Loucy (cell line): ENCODE measurements around the gene KREMEN1.
A peak's percentile ranks its signal among the peaks of the same experiment; 100 is the strongest.

Experiments used
- H2AFZ ChIP-seq: fragments of 200-600 bp; sonication (generic); 2 replicates; pipeline ENCODE4 v1.6.0; 2016; ENCODE audit warnings: antibody characterized with exemption, mild to moderate bottlenecking, low read length, moderate library complexity
- H3F3A ChIP-seq: fragments of 200-600 bp; 2 replicates; pipeline ENCODE4 v1.6.0; 2016; ENCODE audit warnings: antibody characterized with exemption, low read depth, mild to moderate bottlenecking
- H3K27me3 ChIP-seq: fragments of 200-600 bp; sonication (generic); 2 replicates; pipeline ENCODE4 v1.6.1; 2014; ENCODE audit warnings: low read length, mild to moderate bottlenecking; ENCODE audit not compliant: insufficient read depth, poor library complexity, severe bottlenecking
- H3K36me3 ChIP-seq: fragments of 200-600 bp; sonication (generic); 2 replicates; pipeline ENCODE4 v1.6.1; 2016; ENCODE audit warnings: low read length; ENCODE audit not compliant: insufficient read depth
- H3K4me1 ChIP-seq: fragments of 200-600 bp; sonication (generic); 2 replicates; pipeline ENCODE4 v1.5.1; 2014; ENCODE audit warnings: low read length, mild to moderate bottlenecking; ENCODE audit not compliant: insufficient read depth, poor library complexity, severe bottlenecking
- H3K4me2 ChIP-seq: fragments of 200-600 bp; sonication (generic); 2 replicates; pipeline ENCODE4 v1.6.0; 2014; ENCODE audit warnings: antibody characterized with exemption, low read length, low read depth, mild to moderate bottlenecking; ENCODE audit not compliant: poor library complexity, severe bottlenecking
- H3K4me3 ChIP-seq: fragments of 200-600 bp; sonication (generic); 2 replicates; pipeline ENCODE4 v1.5.1; 2014; ENCODE audit warnings: low read length, mild to moderate bottlenecking, mixed read lengths; ENCODE audit not compliant: poor library complexity, severe bottlenecking
- H3K79me2 ChIP-seq: fragments of 200-600 bp; sonication (generic); 2 replicates; pipeline ENCODE4 v1.6.1; 2014; ENCODE audit warnings: low read length; ENCODE audit not compliant: insufficient read depth
- H3K9ac ChIP-seq: fragments of 200-600 bp; sonication (generic); 2 replicates; pipeline ENCODE4 v1.6.0; 2014; ENCODE audit warnings: mild to moderate bottlenecking, low read depth, low read length, moderate library complexity; ENCODE audit not compliant: poor library complexity, severe bottlenecking
- H3K9me2 ChIP-seq: fragments of 200-600 bp; sonication (generic); replicated peaks from 2 replicates; pipeline ENCODE4 v1.6.1; 2016; ENCODE audit warnings: low read depth, low read length, mixed read lengths
- H3K9me3 ChIP-seq: fragments of 200-600 bp; sonication (generic); 2 replicates; pipeline ENCODE4 v1.6.1; 2014; ENCODE audit warnings: mild to moderate bottlenecking, antibody characterized with exemption, low read length, low read depth; ENCODE audit not compliant: insufficient read depth
- H4K20me1 ChIP-seq: fragments of 200-600 bp; sonication (generic); 2 replicates; pipeline ENCODE4 v1.6.0; 2014; ENCODE audit warnings: antibody characterized with exemption, low read length, mild to moderate bottlenecking; ENCODE audit not compliant: insufficient read depth, poor library complexity, severe bottlenecking
- EZH2phosphoT487 ChIP-seq: fragments of 200-600 bp; IDR thresholded peaks from 2 replicates; pipeline ENCODE4 v1.6.1; 2018; ENCODE audit warnings: antibody characterized with exemption, mild to moderate bottlenecking, moderate library complexity, borderline replicate concordance
- TF ChIP-seq, protein P1 (sequence below): fragments of 200-600 bp; sonication (generic); conservative IDR thresholded peaks from 2 replicates; pipeline ENCODE4 v1.5.1; 2014; ENCODE audit warnings: mild to moderate bottlenecking, antibody characterized with exemption, low read length

KREMEN1 gene

DNA sequence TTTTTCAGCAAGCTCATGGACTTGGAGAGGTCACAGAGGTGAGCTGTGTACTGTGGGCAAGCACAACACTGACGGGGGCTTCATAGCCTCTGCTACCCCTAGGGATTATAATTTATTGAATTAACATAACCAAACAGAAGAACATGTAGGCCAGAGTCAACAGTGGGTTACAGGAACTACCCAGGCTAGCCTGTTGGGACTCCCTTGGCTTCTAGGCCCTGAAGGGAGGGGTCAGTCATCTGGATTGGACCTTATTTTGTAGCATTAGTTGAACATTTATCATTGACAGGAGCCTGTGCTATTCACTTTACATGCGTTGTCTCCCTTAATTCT lies 56.9 kb downstream of the KREMEN1 start:
- Histone ChIP-seq H3K9me3 (no peaks in the 10 kb centered on the region), H4K20me1 (no peaks in the 10 kb centered on the region), H3K79me2 (no peaks in the 10 kb centered on the region), H3F3A (no peaks in the 10 kb centered on the region; the same call in 1 of the 2 replicates), H3K9ac (no peak overlapping the region), H3K27me3 (no peaks in the 10 kb centered on the region), H3K4me3 (no peak overlapping the region), H3K9me2 (no peaks in the 10 kb centered on the region), H2AFZ (peak overlapping the region; percentile 51; the same call in 1 of the 2 replicates), H3K4me1 (peaks cover 41% of the 10 kb centered on the region), H3K36me3 (no peaks in the 10 kb centered on the region), H3K4me2 (peak overlapping the region; percentile 24)
- TF ChIP-seq, protein P1, sequence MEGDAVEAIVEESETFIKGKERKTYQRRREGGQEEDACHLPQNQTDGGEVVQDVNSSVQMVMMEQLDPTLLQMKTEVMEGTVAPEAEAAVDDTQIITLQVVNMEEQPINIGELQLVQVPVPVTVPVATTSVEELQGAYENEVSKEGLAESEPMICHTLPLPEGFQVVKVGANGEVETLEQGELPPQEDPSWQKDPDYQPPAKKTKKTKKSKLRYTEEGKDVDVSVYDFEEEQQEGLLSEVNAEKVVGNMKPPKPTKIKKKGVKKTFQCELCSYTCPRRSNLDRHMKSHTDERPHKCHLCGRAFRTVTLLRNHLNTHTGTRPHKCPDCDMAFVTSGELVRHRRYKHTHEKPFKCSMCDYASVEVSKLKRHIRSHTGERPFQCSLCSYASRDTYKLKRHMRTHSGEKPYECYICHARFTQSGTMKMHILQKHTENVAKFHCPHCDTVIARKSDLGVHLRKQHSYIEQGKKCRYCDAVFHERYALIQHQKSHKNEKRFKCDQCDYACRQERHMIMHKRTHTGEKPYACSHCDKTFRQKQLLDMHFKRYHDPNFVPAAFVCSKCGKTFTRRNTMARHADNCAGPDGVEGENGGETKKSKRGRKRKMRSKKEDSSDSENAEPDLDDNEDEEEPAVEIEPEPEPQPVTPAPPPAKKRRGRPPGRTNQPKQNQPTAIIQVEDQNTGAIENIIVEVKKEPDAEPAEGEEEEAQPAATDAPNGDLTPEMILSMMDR: no peak
- TF ChIP-seq EZH2phosphoT487: no peak

DNA sequence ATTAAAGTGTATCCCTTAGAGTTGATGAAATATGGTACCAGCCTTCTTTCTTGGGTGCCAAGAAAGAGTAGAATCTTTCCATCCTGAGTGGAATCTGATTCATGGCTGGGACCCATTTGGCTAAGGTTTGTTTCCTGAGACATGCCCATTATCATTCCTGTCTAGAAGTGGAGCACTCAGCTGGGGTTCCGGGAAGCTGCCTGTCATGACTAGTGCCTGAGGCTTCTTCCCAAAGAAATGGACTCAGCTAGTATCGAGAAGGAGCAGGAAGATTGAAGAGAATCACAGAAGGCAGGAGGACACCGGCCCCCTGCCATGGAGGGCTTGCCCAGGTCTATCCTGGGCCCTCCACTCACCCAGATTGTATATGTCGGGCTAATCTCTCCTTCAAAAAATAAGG lies 57.6 kb downstream of the KREMEN1 start:
- no peak overlapping the region for H2AFZ ChIP-seq
- H3K27me3 ChIP-seq: no peaks in the 10 kb centered on the region
- no peaks in the 10 kb centered on the region for H3K36me3 ChIP-seq
- H4K20me1 ChIP-seq: no peaks in the 10 kb centered on the region
- no peak for TF ChIP-seq EZH2phosphoT487
- TF ChIP-seq, protein P1: no peak
- H3K9me2 ChIP-seq: no peaks in the 10 kb centered on the region
- no peak overlapping the region for H3K9ac ChIP-seq
- no peaks in the 10 kb centered on the region for H3K79me2 ChIP-seq
- H3K4me3 ChIP-seq: no peak overlapping the region
- no peak overlapping the region for H3K4me2 ChIP-seq
- no peaks in the 10 kb centered on the region for H3K9me3 ChIP-seq
- no peaks in the 10 kb centered on the region; the same call in 1 of the 2 replicates for H3F3A ChIP-seq
- H3K4me1 ChIP-seq: peaks cover 45% of the 10 kb centered on the region

DNA sequence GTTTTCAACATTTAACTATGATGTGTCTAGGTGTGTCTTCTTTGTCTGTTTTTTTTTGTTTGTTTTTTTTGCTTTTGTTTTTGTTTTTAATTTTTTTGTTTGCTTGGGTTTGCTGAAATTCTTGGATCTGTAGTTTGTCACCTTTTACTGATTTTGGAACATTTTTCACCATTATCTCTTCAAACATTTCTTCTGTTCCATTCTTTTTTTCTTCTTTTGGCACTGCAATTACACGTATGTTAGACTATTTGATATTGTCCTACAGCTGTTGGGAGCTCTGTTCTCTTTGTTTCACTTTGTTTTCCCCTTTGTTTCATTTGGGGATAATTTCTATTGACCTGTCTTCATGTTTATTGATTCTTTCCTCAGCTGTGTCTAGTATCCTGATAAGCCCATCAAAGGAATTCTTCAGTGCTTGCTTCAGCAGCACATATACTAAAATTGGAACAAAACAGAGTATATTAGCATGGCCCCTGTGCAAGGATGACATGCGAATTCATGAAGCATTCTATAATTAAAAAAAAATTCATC lies 60.8 kb downstream of the KREMEN1 start:
- Histone ChIP-seq H3K9me2 (no peaks in the 10 kb centered on the region), H3K4me3 (no peak overlapping the region), H3K36me3 (no peaks in the 10 kb centered on the region), H3K27me3 (no peaks in the 10 kb centered on the region), H3K9ac (no peak overlapping the region), H3K4me2 (no peak overlapping the region), H3F3A (no peaks in the 10 kb centered on the region; the same call in 1 of the 2 replicates), H3K9me3 (no peaks in the 10 kb centered on the region), H4K20me1 (no peaks in the 10 kb centered on the region), H3K79me2 (no peaks in the 10 kb centered on the region), H2AFZ (no peak overlapping the region), H3K4me1 (peaks cover 29% of the 10 kb centered on the region)
- no peak for TF ChIP-seq EZH2phosphoT487
- TF ChIP-seq, protein P1: no peak
